HG02588 (cell line): ENCODE data around the gene RPL35A.

Experiments used
- ATAC-seq: cut with Tn5 transposase; IDR thresholded peaks from one replicate; pipeline ENCODE4 v1.9.1; 2021; ENCODE audit warnings: mild to moderate bottlenecking, moderate library complexity; ENCODE audit not compliant: unreplicated experiment

RPL35A gene

GRCh38 chr3:197994736-197995135, 44.7 kb downstream of the RPL35A start:
- no peak for ATAC-seq

GRCh38 chr3:197996855-197997254, 46.9 kb downstream of the RPL35A start:
- no peak for ATAC-seq

- ATAC-seq = no peak
These were observed 47.9 kb downstream of the RPL35A start for GRCh38 chr3:197997936-197998335.
